ENCODE data around the gene GMCL1. TPM values are rescaled to one million over a fixed set of nuclear protein-coding genes. Genes with fewer than 3 reads are reported as not detected.
A peak's percentile ranks its signal among the peaks of the same experiment; 100 is the strongest.
"Not testable (repeated sequence)": the region's sequence is repeated elsewhere in the genome, so short reads cannot be mapped to it uniquely, and the experiment has no call there.

The GMCL1 gene
- total RNA-seq, 1 donor from 2014 or later: 29.0 TPM

- no peak for DNase-seq (ENCODE audit: low spot score)
Observed at GRCh38 chr2:69807821-69808540, 21.5 kb upstream of the GMCL1 start.

GRCh38 chr2:69810550-69810949 lies 18.9 kb upstream of the GMCL1 start:
- no peak for DNase-seq (ENCODE audit: low spot score)

- no peak for DNase-seq (ENCODE audit: low spot score)
Observed at GRCh38 chr2:69811018-69811417, 18.4 kb upstream of the GMCL1 start.

- no peak for DNase-seq (ENCODE audit: low spot score)
Observed at GRCh38 chr2:69811591-69811990, 17.9 kb upstream of the GMCL1 start.

GRCh38 chr2:69815717-69816116 lies 13.7 kb upstream of the GMCL1 start:
- DNase-seq (ENCODE audit: low spot score): no peak

- peak; percentile 85 for DNase-seq (ENCODE audit: low spot score)
Observed at GRCh38 chr2:69816923-69817542, 12.4 kb upstream of the GMCL1 start.

DNA sequence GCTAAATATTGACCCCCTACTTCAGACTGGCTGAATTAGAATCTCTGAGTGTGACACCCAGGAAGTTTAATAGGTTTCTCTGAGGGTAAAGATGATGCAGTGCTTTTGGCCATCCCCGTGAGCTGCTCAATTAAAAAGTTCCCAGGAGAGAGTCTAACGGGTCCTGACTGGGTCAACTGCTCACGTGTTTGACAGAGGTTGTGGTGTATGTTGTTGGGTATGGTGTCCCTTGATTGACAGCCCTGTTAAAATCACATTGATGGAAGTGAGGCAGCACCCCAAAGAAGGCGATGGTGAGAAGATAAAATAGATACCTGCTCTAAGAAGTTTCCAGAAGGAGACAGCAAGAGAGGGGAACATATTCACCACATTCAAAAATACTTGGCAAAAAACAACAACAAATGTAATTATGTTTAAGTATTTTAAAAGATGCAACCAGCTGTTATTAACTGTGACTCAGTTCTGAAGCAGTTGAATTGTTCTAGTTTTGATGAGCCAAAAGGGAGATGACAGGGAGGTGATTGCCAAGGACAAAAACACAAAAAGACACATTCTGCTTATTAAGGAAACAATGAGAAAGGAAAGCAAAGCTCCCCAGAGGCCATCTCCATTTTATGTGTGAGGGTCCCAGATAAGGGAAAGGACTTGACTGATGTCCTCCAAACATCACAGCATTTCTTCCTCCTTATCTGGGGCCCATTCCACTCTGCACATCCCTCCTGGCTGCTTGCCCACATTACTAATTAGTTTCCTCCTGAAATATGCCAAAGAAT lies 11.5 kb upstream of the GMCL1 start:
- no peak for DNase-seq (ENCODE audit: low spot score)

- DNase-seq (ENCODE audit: low spot score): no peak
Observed at GRCh38 chr2:69827796-69828540, 1.5 kb upstream of the GMCL1 start.

DNA sequence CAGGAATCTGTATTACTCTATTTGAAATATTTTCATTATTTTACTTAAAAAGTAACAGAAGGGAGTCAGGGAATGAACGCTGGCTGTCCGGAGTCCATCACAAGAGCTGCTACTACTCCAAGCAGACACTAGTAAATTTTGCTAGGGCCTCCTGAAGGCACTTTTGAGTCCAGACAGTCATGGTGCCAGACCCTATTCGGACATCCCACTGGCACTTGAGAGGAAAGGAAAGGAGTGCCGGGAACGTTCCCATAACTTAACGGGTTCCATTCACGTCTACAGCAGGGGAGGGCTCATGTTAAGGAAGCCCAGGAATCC lies 563 bp upstream of the GMCL1 start:
- no peak for DNase-seq (ENCODE audit: low spot score)

- peak; percentile 55 for DNase-seq (ENCODE audit: low spot score)
Observed at GRCh38 chr2:69830045-69830905, 815 bp downstream of the GMCL1 start.

DNA sequence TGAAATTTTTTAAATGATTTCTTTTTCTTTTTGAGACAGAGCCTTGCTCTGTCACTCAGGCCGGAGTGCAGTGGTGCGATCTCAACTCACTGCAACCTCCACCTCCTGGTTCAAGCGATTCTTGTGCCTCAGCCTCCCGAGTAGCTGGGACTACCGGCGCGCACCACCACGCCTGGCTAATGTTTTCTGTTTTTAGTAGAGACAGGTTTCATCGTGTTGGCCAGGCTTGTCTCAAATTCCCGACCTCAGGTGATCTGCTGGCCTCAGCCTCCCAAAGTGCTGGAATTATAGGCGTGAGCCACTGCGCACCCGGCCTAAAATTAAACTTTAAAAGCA lies 1.4 kb downstream of the GMCL1 start:
- not testable (repeated sequence) for DNase-seq (ENCODE audit: low spot score)

GRCh38 chr2:69831354-69831905 lies 2.0 kb downstream of the GMCL1 start:
- no peak for DNase-seq (ENCODE audit: low spot score)

DNA sequence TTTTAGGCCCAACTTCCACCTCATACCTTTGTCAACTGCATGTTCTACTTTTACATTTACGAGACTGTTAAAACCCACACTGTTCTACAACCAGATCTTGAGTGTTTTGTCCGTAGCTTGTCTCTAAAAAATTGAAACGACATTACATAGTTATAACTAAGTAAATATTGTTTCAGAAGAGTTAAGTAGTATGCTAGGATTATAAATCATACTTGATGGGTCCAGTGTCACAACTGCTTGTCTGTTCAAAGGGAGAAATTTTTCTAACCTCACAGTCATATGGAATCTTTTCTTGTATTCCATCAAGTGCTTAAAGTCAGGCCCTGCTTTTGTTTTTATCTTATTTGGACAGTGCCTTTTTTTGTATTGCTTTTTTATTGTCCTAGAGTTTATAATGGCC lies 4.3 kb downstream of the GMCL1 start:
- DNase-seq (ENCODE audit: low spot score): no peak

- DNase-seq (ENCODE audit: low spot score): no peak
Observed at GRCh38 chr2:69835666-69836065, 6.2 kb downstream of the GMCL1 start.

- DNase-seq (ENCODE audit: low spot score): no peak
Observed at GRCh38 chr2:69836316-69836715, 6.9 kb downstream of the GMCL1 start.

- no peak for DNase-seq (ENCODE audit: low spot score)
Observed at GRCh38 chr2:69837533-69837932, 8.1 kb downstream of the GMCL1 start.

- no peak for DNase-seq (ENCODE audit: low spot score)
Observed at GRCh38 chr2:69843993-69844392, 14.5 kb downstream of the GMCL1 start.

GRCh38 chr2:69844560-69844959 lies 15.1 kb downstream of the GMCL1 start:
- no peak for DNase-seq (ENCODE audit: low spot score)

- no peak for DNase-seq (ENCODE audit: low spot score)
Observed at GRCh38 chr2:69846182-69847067, 17.0 kb downstream of the GMCL1 start.
